ENCODE results near the gene KIDINS220.

GRCh38 chr2:8822218-8822617 lies 15.2 kb downstream of the KIDINS220 start:
- TF ChIP-seq POLR2AphosphoS5 (IDR thresholded peaks at IDR 0.05) (no peak), CTCF (IDR thresholded peaks at IDR 0.05; ENCODE audit: poor library complexity, severe bottlenecking) (no peak), EP300 (conservative IDR thresholded peaks at IDR 0.05; ENCODE audit: poor library complexity, severe bottlenecking) (no peak), EZH2 (IDR thresholded peaks at IDR 0.05; ENCODE audit: borderline replicate concordance, insufficient read depth, low read length, poor library complexity, severe bottlenecking) (no peak), TAF1 (IDR thresholded peaks at IDR 0.05; ENCODE audit: low read depth) (no peak), MXI1 (conservative IDR thresholded peaks at IDR 0.05; ENCODE audit: poor library complexity, severe bottlenecking) (no peak), RAD21 (conservative IDR thresholded peaks at IDR 0.05) (no peak), REST (IDR thresholded peaks at IDR 0.05; ENCODE audit: borderline replicate concordance) (no peak), SMC3 (conservative IDR thresholded peaks at IDR 0.05; ENCODE audit: poor library complexity) (no peak)
